ENCODE results near the gene SCIMP.
"Not testable (repeated sequence)": the region's sequence is repeated elsewhere in the genome, so short reads cannot be mapped to it uniquely, and the experiment has no call there.

The SCIMP gene

GRCh38 chr17:5220074-5220473, 14.6 kb downstream of the SCIMP start:
- no peak for TF ChIP-seq CTCF (conservative IDR thresholded peaks at IDR 0.05; ENCODE audit: low read depth, low read length)
- Histone ChIP-seq H2AFZ (ENCODE audit: low read depth) (no peak overlapping the region), H3K4me2 (no peak overlapping the region), H3K79me2 (ENCODE audit: insufficient read depth, low read depth) (no peaks in the 10 kb centered on the region), H3K27ac (no peak overlapping the region), H3K36me3 (ENCODE audit: insufficient read depth) (no peaks in the 10 kb centered on the region), H3K4me3 (IDR thresholded peaks at IDR 0.05; ENCODE audit: insufficient read depth, low read depth, low read length) (no peak overlapping the region), H3K4me1 (ENCODE audit: low read depth, poor library complexity, severe bottlenecking) (no peaks in the 10 kb centered on the region), H4K20me1 (ENCODE audit: insufficient read depth) (no peaks in the 10 kb centered on the region), H3K9ac (no peak overlapping the region), H3K27me3 (ENCODE audit: insufficient read depth, low read depth) (no peaks in the 10 kb centered on the region)

GRCh38 chr17:5219536-5219935, 15.1 kb downstream of the SCIMP start:
- Histone ChIP-seq H2AFZ (ENCODE audit: low read depth) (no peak overlapping the region), H3K27me3 (ENCODE audit: insufficient read depth, low read depth) (no peaks in the 10 kb centered on the region), H3K4me1 (ENCODE audit: low read depth, poor library complexity, severe bottlenecking) (no peaks in the 10 kb centered on the region), H3K36me3 (ENCODE audit: insufficient read depth) (no peaks in the 10 kb centered on the region), H3K27ac (no peak overlapping the region), H3K4me3 (IDR thresholded peaks at IDR 0.05; ENCODE audit: insufficient read depth, low read depth, low read length) (no peak overlapping the region), H3K4me2 (no peak overlapping the region), H3K9ac (no peak overlapping the region), H3K79me2 (ENCODE audit: insufficient read depth, low read depth) (no peaks in the 10 kb centered on the region), H4K20me1 (ENCODE audit: insufficient read depth) (no peaks in the 10 kb centered on the region)
- no peak for TF ChIP-seq CTCF (conservative IDR thresholded peaks at IDR 0.05; ENCODE audit: low read depth, low read length)

- not testable (repeated sequence) for H3K36me3 ChIP-seq (ENCODE audit: insufficient read depth); H3K9ac ChIP-seq; H3K27me3 ChIP-seq (ENCODE audit: insufficient read depth, low read depth); H2AFZ ChIP-seq (ENCODE audit: low read depth); H3K4me2 ChIP-seq; H3K4me3 ChIP-seq (IDR thresholded peaks at IDR 0.05; ENCODE audit: insufficient read depth, low read depth, low read length); H3K79me2 ChIP-seq (ENCODE audit: insufficient read depth, low read depth); H3K4me1 ChIP-seq (ENCODE audit: low read depth, poor library complexity, severe bottlenecking); H4K20me1 ChIP-seq (ENCODE audit: insufficient read depth); H3K27ac ChIP-seq
These were observed 17.1 kb downstream of the SCIMP start for GRCh38 chr17:5217562-5217961.

- TF ChIP-seq CTCF (conservative IDR thresholded peaks at IDR 0.05; ENCODE audit: low read depth, low read length), result no peak
- H3K4me2 ChIP-seq, result no peak overlapping the region
- no peak overlapping the region for H2AFZ ChIP-seq (ENCODE audit: low read depth)
- no peaks in the 10 kb centered on the region for H3K36me3 ChIP-seq (ENCODE audit: insufficient read depth)
- H3K4me3 ChIP-seq (IDR thresholded peaks at IDR 0.05; ENCODE audit: insufficient read depth, low read depth, low read length), result no peak overlapping the region
- H3K9ac ChIP-seq, result no peak overlapping the region
- H4K20me1 ChIP-seq (ENCODE audit: insufficient read depth), result no peaks in the 10 kb centered on the region
- no peaks in the 10 kb centered on the region for H3K4me1 ChIP-seq (ENCODE audit: low read depth, poor library complexity, severe bottlenecking)
- no peaks in the 10 kb centered on the region for H3K79me2 ChIP-seq (ENCODE audit: insufficient read depth, low read depth)
- H3K27ac ChIP-seq, result no peak overlapping the region
- no peaks in the 10 kb centered on the region for H3K27me3 ChIP-seq (ENCODE audit: insufficient read depth, low read depth)
These were observed 23.2 kb downstream of the SCIMP start for GRCh38 chr17:5211458-5211857.

- Histone ChIP-seq H2AFZ (ENCODE audit: low read depth) (no peak overlapping the region), H3K27me3 (ENCODE audit: insufficient read depth, low read depth) (no peaks in the 10 kb centered on the region), H3K4me2 (no peak overlapping the region), H4K20me1 (ENCODE audit: insufficient read depth) (no peaks in the 10 kb centered on the region), H3K79me2 (ENCODE audit: insufficient read depth, low read depth) (no peaks in the 10 kb centered on the region), H3K4me3 (IDR thresholded peaks at IDR 0.05; ENCODE audit: insufficient read depth, low read depth, low read length) (no peak overlapping the region), H3K4me1 (ENCODE audit: low read depth, poor library complexity, severe bottlenecking) (no peaks in the 10 kb centered on the region), H3K9ac (no peak overlapping the region), H3K27ac (no peak overlapping the region), H3K36me3 (ENCODE audit: insufficient read depth) (no peaks in the 10 kb centered on the region)
- TF ChIP-seq CTCF (conservative IDR thresholded peaks at IDR 0.05; ENCODE audit: low read depth, low read length), result no peak
These were observed 23.9 kb downstream of the SCIMP start for GRCh38 chr17:5210614-5211252.

All from KMS-11 (cell line).